AG10803 (cell line): ENCODE data around the gene ZNF652.
"Not testable (repeated sequence)": the region's sequence is repeated elsewhere in the genome, so short reads cannot be mapped to it uniquely, and the experiment has no call there.

Experiments
- DNase-seq: peaks from one replicate; pipeline ENCODE4 v3.0.0; 2010; ENCODE audit warnings: low read depth
- H3K4me3 ChIP-seq: 2 replicates; pipeline ENCODE4 v1.5.1; 2011; ENCODE audit warnings: mild to moderate bottlenecking, low read length, control low read depth
- CTCF ChIP-seq: conservative IDR thresholded peaks from 2 replicates; pipeline ENCODE4 v1.5.1; 2011; ENCODE audit warnings: mild to moderate bottlenecking, low read length, control low read depth, inconsistent platforms

The ZNF652 gene

GRCh38 chr17:49390548-49391324, 28.7 kb upstream of the ZNF652 start:
- H3K4me3 ChIP-seq = no peak overlapping the region
- no peak for DNase-seq
- no peak for TF ChIP-seq CTCF

DNA sequence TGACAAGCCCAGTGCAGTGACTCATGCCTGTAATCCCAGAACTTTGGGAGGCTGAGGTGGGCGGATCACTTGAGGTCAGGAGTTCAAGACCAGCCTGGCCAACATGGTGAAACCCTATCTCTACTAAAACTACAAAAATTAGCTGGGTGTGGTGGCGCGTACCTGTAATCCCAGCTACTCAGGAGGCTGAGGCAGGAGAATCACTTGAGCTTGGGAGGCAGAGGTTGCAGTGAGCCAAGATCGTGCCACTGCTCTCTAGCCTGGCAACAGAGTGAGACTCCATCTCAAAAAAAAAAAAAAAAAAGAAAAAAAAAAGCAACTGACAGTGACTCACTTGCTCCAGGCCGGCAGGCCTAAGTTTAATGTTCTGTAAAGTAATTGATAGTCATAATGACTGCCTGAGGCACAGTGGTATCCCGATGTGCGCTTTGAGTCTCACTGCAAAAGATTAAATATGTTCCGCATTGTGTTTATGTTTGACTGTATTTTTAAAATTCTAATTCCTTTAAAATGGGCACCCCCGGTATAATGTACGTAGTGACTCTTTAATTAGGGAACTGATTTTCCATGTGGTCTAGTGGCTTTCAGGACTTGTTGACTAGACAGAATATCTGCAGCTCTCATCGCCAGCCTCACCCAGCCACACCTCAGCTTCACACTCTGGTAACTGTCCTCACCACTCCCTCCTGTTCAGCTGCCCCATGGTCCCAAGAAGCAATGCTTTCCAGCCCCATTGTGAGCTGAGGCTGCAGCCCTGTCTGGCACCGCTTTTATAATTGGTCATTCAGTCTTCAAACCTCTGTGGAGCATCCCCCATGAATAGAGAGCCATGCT, 27.7 kb upstream of the ZNF652 start:
- not testable (repeated sequence) for DNase-seq, H3K4me3 ChIP-seq

GRCh38 chr17:49388692-49389513, 26.9 kb upstream of the ZNF652 start:
- H3K4me3 ChIP-seq = no peak overlapping the region
- no peak for TF ChIP-seq CTCF
- DNase-seq = no peak

GRCh38 chr17:49388290-49388640, 26.2 kb upstream of the ZNF652 start:
- no peak for TF ChIP-seq CTCF
- no peak overlapping the region for H3K4me3 ChIP-seq
- no peak for DNase-seq

DNA sequence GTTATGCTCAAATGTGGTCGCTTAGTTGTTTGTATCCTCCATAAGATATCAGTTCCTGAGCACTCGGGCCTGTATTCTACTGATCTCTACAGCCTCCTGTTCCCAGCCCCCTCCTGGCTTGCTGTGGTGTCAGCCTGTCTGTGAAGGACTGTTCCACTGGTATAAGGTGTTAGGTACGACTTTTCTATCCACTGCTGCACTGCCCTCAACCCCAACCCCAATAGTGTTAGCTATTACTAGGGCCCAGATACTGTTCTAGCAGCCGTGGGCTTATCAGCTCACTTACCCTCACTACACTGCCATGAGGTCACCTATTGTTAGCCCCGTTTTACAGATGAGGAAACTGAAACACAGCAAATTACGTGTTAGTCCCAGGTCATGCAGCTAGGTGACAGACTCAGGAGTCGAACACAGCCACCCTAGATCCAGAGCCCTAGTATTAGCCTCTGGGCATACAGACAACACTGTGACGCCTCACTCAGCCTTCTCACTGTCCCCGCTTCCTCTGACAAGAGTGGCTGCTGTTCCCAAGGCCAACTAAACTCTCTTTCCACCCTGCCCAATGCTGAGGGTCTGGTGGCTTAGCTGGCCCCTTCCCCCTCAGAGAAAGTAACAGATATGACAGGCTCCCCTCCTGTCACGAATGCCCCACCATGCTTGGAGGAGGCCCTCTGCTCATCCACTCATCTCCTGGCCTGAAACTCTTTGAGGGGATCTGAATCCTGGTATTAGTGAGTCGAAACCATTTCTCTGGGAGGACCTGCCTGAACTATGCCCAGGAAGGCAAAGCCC, 25.6 kb upstream of the ZNF652 start:
- H3K4me3 ChIP-seq = no peak overlapping the region
- TF ChIP-seq CTCF = no peak
- DNase-seq = no peak

GRCh38 chr17:49386373-49386772, 24.3 kb upstream of the ZNF652 start:
- no peak for TF ChIP-seq CTCF
- no peak overlapping the region for H3K4me3 ChIP-seq
- DNase-seq = no peak

DNA sequence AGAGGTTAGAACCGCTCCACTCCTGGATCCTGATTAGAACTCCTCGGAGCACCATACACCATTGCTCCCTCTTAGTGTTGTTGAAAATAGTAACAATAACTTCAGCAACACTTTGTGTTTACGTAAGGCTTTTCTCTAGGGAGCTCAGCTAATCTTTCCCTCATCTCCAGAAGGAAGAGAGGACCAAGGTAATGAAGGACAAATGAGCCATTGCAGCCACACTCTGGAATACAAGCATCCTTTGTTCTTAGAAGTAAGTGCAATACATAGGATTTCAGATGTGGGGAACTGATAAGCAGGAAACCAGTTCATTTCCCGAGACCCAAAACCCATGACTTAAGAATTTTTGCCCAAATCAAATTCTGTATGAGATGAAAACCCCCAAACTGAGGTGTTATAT, 22.9 kb upstream of the ZNF652 start:
- TF ChIP-seq CTCF = no peak
- no peak overlapping the region for H3K4me3 ChIP-seq
- no peak for DNase-seq
